NCI-H82 treated with DMSO at 0.1 percent for 48 hours (cell line): ENCODE data around the gene COX17.
"Not testable (repeated sequence)": the region's sequence is repeated elsewhere in the genome, so short reads cannot be mapped to it uniquely, and the experiment has no call there.

Experiments used
- DNase-seq: peaks from one replicate; lab custom pipeline; 2025; ENCODE audit not compliant: unreplicated experiment; lab: John Stamatoyannopoulos, UW

COX17 gene

DNA sequence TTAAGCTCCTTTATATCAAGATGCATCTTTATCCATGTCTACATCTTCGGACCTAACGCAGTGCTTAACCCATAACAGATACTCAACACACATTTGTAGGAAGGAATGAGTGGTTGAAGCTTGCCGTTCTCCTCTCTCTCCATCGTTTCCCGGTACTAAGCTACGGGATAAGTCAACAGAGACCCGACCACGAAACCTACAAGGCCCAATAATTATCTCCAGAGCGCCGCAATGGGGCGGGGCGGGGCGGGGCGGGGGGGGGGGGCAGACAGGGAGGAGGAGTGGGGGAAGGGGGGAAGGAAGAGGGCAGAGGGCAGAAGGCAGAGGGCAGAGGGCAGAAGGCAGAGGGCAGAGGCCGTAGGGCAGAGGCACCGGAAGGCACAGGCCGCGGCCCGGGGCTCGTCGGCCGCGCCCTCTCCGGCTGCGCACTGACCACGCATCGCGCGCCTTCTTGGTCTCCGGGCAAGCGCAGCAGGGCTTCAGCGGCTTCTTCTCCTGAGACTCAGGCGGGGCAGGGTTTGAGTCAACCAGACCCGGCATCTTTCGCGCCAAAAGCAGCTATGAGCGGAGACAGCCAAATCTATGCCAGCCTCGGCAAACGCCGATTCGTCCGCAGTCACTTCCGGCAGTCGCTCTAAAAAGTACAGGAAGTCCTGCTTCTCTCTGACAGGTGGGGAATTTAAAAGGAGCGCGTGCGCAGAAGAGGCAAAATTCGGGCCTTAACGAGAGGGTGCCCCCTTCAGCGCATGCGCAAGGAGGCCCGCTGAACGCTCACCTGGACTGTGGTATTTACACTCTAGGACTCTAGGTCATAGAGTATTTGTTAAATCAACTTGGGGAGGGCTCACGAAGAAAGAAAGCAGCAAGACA lies at the start of gene COX17:
TSS of gene COX17 (minus strand) at position 636 of the 870 bp plus-strand sequence. CDS start at position 540, 96 bp downstream.
- peak; percentile 89 for DNase-seq

DNA sequence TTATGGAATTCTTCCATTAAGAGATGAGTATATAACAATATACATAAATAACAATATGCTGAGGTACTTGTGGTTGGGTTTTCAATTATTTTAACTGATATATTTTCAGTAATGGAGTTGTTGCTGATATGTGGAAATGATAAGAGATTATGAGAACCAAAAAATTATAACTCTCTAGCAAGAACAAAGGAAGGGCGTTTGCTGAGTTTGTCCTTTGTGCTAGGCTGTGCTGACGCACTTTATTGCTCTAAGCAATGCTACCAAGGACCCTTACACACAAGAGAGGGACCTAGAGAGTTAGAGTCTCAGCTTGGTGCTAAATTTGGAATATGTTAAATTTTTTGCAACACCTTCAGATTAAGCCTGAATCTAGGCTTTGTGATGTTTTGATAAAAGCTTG lies 49.7 kb upstream of the COX17 start:
- no peak for DNase-seq

- DNase-seq = no peak
Observed at GRCh38 chr3:119723022-119723421, 45.8 kb upstream of the COX17 start.

GRCh38 chr3:119717520-119717919 lies 40.3 kb upstream of the COX17 start:
- no peak for DNase-seq

GRCh38 chr3:119716998-119717397 lies 39.8 kb upstream of the COX17 start:
- DNase-seq = no peak

DNA sequence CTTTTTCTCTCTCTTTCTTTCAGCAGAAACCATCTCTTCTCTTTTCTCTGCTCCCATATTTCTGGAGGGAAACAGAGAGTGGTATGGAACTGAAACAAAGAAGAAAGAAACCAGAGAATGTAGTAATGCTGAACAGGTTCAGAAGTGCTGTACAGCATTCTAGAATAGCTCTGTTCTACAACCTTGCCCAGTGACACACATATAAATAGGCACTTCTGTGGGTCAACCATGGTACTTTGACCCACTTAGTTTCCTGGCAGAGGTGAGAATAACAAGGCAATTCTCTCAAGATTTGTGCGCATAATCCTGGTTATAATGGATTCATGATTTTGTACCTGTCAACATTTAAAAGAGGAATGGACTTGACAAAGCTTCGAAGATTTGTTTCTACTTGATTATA lies 37.9 kb upstream of the COX17 start:
- no peak for DNase-seq

GRCh38 chr3:119703820-119704531 lies 26.8 kb upstream of the COX17 start:
- no peak for DNase-seq

DNA sequence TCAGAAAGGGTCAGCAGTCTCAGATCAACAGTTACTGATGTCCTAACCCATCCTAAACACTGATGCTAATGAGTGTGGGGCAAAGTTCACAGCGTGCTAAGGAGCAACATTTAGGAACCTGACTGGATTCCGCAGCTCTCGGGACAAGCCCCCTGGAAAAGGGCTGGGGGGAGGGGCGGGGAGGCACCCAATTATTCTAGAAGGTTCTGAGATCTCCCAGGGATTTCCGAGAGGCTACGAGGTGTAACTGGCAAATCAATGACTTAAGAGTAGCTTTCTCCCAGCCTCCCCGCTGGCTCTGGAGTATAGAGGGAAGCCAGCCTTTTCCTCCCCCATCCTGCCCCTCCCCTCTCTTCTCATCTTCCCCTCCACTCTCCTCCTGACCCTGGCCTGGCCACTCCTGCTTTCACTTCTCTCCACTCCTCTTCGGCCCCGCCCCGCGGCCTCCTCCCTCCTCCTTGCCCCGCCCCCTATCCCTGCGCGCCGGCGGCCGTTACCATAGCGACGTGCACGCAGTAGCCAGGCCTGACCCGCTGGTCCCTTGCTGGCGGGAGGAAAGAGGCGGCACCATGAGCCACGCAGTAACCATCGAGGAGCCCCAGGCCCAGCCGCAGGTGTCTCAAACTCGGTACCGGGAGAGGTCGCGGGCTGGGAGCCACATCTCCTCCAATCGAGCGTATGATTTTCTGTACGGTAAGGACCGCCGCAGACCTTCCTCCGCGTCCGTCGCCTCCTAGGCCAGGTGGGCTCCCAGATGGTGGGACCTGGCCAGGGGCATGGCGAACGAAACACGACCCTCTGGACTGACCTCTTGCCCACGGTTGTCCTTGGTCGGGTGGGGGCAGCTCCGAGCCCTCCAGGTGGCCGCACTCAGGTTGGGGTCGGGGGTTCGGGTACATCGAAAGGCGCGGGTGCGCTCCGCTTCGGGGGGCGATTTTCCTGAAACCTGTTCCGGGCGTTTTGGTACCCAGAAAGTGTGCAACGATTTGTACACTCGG lies 25.6 kb upstream of the COX17 start, which contains the start of gene CFAP91:
TSS of gene CFAP91 (plus strand) at position 493 of the 998 bp plus-strand sequence. CDS start at position 570, 77 bp downstream.
- no peak for DNase-seq

DNA sequence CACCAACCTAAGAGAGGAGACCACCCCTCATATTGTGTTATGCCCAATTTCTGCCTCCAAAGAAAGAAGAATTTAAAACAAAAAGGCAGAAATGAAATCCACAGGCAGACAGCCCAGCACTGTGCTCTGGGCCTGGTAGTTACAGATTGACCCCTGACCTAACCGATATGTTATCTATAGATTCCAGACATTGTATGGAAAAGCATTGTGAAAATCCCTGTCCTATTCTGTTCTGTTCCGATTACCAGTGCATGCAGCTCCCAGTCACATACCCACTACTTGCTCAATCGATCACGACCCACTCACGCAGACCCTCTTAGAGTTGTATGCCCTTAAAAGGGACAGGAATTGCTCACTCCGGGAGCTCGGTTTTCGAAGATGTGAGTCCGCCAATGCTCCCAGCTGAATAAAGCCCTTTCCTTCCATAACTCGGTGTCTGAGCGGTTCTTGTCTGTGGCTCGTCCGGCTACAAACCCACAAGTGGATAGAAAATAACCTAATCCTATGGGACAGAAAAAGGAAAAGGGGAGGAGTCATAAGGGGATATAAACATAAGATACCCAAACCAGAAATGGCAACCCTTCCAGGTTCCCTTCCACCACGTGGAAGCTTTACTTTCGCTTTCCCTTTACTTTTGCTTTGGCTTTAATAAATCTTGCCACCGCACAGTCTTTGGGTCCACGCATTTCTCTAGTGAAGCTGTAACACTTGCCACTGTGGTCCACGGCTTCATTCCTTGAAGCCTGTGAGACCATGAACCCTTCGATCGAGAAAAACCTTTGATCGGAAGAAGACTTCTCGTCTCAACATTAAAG lies 23.9 kb upstream of the COX17 start:
- no peak for DNase-seq

- DNase-seq = no peak
Observed at GRCh38 chr3:119700269-119700919, 23.2 kb upstream of the COX17 start.

- no peak for DNase-seq
Observed at GRCh38 chr3:119697394-119697793, 20.2 kb upstream of the COX17 start.

DNA sequence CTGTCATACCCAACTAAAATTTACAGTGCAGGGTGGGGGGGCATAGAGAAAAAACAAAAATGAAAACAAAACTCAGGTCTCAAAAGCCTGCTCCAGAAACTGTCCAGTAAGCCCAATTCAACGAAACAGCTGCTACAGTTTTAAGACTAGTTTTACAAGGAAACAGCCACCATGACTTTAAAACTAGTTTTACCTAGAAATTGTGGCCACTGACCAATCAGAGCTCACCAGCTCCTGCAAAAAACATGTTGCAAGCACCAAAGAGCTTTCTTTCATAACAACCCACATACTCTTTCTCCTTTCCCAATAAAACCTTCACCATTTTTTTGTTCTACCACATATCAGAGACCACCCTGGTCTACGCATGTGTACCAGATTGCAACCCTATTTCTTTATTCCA lies 18.3 kb upstream of the COX17 start:
- DNase-seq = no peak

DNA sequence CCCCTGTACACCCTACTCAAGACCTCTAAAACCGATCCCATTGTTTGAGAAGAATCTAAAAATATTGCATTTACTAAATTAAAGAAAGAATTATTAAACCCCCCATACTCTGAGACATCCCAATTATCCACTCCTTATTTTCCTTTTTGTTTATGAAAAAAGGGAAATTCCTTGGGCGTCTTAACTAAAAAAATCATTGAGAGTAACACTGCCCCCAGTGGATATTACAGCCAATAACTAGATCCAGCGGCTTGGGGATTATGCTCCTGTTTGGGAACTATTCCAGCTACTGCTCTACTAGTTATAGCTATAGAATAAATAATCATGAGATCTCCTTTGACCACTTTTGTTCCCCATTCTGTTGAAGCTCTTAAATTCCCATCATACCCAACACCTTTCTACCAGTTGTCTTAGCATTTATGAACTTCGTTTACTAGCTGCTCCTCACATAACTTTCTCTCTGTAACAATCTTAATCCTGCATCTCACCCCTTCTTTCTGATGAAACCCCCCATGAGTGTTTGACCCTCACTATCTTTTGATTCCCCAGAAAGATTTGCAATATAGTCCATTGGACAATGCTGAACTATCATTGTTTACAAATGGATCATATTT lies 12.9 kb upstream of the COX17 start:
- DNase-seq = peak; percentile 15

DNA sequence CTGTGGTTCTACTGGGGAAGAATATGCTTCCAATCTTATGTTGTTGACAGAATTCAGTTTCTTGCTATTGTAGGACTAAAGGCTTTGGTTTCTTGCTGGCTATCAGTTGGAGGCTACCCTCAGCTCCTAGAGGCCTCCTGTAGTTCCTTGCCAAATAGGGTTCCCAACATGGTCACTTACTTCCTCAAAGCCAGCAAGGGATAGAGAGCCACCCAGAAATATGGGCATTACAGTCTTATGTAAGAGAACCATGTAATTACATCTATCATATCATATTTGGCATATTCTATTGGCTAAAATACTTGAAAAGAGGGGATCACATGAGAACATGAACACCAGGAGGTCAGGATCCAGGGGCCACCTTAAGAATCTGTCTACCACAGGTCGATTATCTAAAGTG lies 6.2 kb upstream of the COX17 start:
- no peak for DNase-seq

- DNase-seq = peak; percentile 30
Observed at GRCh38 chr3:119681279-119681678, 4.1 kb upstream of the COX17 start.

DNA sequence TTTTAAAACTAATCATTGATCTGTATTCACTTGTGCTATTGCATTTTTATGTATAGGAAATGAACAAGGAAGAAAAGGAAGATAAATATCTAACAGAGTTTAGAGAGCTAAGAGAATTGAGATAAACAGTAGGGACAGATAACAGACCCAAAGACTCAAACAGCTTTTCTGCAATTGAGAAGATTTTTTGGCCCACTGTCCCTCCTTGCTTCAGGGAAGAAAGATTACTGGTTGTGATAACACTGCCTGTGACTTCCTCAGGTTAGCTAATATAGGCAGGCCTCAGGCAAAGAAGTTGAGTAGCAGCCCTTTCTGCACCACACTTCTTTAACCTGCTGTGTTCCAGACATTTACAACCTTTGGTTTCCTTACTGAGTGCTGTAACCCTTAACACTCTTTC lies 2.7 kb upstream of the COX17 start:
- DNase-seq = no peak

DNA sequence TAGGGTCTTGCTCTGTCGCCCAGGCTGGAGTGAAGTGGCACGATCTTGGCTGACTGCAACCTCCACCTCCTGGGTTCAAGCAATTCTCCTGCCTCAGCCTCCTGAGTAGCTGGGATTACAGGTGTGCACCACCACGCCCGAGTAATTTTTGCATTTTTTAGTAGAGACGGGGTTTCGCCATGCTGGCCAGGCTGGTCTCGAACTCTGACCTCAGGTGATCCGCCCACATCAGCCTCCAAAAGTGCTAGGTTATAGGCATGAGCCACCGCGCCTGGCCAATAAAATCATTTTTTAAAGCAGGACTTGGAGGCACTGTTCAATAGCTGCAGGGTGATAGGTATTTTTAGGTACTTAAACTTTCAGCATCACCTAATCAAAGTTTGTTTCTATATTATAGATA lies 1.0 kb upstream of the COX17 start:
- DNase-seq = not testable (repeated sequence)

GRCh38 chr3:119677641-119677934 lies 382 bp upstream of the COX17 start:
- DNase-seq = no peak

- DNase-seq = peak; percentile 81
Observed at GRCh38 chr3:119676020-119676419, 1.2 kb downstream of the COX17 start.
